Activated naive CD4-positive, alpha-beta T cell treated with anti-CD3 and anti-CD28 coated beads, Interleukin-2, amount 50 U/mL, for 72 hours (primary cell): Measurements from ENCODE around the gene PLEKHO2. TPM values are rescaled to one million over a fixed set of nuclear protein-coding genes. Genes with fewer than 3 reads are reported as not detected.

Experiments
- ATAC-seq, 2 donors: fragments of 150-1000 bp; cut with Tn5 transposase; 2 replicates each; pipeline ENCODE4 v1.10.0; 2021; ENCODE audit warnings: mild to moderate bottlenecking in 2 of 2, moderate library complexity in 2 of 2
- DNase-seq, 2 donors: peaks; one replicate each; pipeline ENCODE4 v3.0.0; 2021 to 2022; ENCODE audit warnings: low spot score in 2 of 2
- H3K27ac Mint-ChIP-seq, 2 donors: one replicate each; pipeline ENCODE4 v1.8.0; 2022; ENCODE audit warnings: mild to moderate bottlenecking in 2 of 2, mixed read lengths in 2 of 2
- H3K36me3 Mint-ChIP-seq, 2 donors: one replicate each; pipeline ENCODE4 v1.8.0; 2022; ENCODE audit warnings: mixed read lengths in 2 of 2
- H3K9me3 Mint-ChIP-seq, 2 donors: one replicate each; pipeline ENCODE4 v1.8.0; 2022; ENCODE audit warnings: mixed read lengths in 2 of 2
- total RNA-seq, 2 donors: library from RNA; stranded (reverse); gene quantifications; one replicate each; pipeline ENCODE4 v1.2.3, GENCODE V29; 2022

The PLEKHO2 gene
- total RNA-seq, 2 donors from 2014 or later, result 13.7 to 16.1 TPM

DNA sequence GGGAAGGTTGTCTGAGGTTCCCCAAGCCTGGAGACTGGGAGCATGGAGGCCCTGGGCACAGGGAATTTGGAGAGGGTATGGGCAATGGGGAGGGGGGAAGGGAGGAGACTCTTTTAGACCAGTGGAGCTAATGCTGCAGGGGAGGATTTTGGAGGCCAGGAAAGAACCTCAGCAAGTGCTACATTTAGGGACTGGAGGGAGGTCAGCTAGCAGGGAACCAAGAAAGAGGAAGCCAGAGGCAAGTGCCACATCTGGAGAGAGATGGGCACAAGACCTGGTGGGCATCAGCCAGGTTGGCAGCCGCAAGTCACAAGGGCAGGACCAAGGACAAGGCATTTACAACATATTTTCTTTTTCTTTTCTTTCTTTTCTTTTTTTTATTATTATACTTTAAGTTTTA, 20.7 kb downstream of the PLEKHO2 start:
- Mint-ChIP-seq H3K36me3 (no peaks in the 10 kb centered on the region), H3K9me3 (no peaks in the 10 kb centered on the region), H3K27ac (peak overlapping the region; percentile 66 to 82)
- DNase-seq (no peak), ATAC-seq (no peak)

DNA sequence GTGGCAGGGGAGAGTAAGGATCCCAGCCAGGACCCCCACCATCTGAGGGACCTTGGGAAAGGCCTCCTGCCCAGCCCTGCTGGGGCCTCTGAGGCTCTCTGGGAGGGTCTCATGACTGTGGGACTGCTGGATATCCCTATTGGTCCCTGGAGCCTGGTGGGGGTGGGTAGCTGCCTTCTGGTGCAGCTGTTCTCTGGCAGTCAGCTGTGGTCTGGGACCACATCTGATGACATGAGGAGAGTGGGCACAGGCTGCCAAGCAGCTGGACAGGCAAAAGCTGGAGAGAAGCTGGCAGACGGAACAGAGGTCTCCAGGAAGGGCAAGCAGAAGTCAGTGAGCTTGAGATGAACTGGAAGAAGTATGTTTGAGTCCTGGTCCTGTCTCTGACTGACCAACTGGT, 22.4 kb downstream of the PLEKHO2 start:
- H3K27ac Mint-ChIP-seq, result peak overlapping the region in 1 of 2 donors; percentile 94
- no peaks in the 10 kb centered on the region for H3K36me3 Mint-ChIP-seq
- no peaks in the 10 kb centered on the region for H3K9me3 Mint-ChIP-seq
- ATAC-seq, result no peak
- DNase-seq, result no peak

DNA sequence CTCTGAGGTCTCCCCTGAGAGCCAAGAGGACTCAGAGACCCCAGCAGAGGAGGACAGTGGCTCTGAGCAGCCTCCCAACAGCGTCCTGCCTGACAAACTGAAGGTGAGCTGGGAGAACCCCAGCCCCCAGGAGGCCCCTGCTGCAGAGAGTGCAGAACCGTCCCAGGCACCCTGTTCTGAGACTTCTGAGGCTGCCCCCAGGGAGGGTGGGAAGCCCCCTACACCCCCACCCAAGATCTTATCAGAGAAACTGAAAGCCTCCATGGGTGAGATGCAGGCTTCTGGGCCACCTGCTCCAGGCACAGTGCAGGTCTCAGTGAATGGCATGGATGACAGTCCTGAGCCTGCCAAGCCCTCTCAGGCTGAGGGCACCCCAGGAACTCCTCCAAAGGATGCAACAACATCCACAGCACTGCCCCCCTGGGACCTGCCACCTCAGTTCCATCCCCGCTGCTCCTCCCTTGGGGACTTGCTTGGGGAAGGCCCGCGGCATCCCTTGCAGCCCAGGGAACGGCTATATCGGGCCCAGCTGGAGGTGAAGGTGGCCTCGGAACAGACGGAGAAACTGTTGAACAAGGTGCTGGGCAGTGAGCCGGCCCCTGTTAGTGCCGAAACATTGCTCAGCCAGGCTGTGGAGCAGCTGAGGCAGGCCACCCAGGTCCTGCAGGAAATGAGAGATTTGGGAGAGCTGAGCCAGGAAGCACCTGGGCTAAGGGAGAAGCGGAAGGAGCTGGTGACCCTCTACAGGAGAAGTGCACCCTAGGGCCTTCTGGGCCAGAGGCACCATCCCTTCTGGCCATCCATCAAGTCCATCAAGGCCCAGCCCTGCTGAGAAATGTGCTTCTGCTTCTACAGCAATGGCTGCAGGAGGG, 23.6 kb downstream of the PLEKHO2 start:
- ATAC-seq, result peak in 1 of 2 donors; percentile 28
- H3K9me3 Mint-ChIP-seq, result no peaks in the 10 kb centered on the region
- no peak for DNase-seq
- H3K27ac Mint-ChIP-seq, result peak overlapping the region in 1 of 2 donors; percentile 44
- no peaks in the 10 kb centered on the region for H3K36me3 Mint-ChIP-seq

DNA sequence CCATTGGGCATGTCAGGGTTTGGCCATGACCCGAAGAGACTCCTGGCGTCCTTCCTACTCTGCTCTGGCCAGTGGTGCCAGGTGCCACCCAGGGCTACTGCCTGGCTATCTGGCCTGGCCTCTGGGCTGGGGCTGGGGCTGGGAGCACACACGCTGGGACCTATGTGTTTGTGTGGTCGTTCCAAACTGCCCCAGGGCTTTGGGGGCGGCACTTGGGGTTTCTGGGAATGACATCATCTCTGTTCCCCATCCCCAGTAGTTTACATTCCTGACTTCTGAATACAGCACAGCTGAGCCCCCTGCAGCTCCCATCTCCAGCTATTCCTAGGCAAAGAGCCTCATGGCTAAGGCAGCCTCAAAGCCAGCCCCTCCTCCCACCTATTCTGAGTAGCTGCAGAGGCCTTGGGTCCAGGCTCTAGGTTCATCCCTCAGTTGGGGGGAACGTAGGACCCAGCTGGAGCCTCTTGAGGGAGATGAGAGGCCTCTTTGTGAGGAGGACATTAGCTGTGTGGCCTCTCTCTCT, 24.3 kb downstream of the PLEKHO2 start:
- ATAC-seq, result no peak
- no peak for DNase-seq
- H3K36me3 Mint-ChIP-seq, result no peaks in the 10 kb centered on the region
- no peaks in the 10 kb centered on the region for H3K9me3 Mint-ChIP-seq
- no peak overlapping the region for H3K27ac Mint-ChIP-seq

DNA sequence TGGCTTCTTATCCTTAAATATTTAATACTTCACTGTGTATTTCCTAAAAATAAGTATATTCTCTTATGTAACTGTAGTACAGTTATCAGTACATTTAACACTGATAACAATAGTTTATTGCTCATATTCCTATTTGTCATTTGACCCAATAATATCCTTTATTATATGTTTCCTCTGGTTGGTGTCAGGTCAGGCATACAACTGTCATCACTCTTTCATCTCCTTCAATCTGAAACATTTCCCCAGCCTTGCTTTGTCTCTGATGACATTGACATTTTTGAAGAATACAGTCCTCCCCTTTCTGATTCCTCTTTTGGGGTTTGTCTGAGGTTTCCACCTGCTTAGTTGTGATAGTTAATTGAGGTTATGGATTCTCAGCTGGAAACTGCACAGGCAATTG, 27.8 kb downstream of the PLEKHO2 start:
- no peak overlapping the region for H3K27ac Mint-ChIP-seq
- H3K36me3 Mint-ChIP-seq, result no peaks in the 10 kb centered on the region
- DNase-seq (no peak), ATAC-seq (no peak)
- no peaks in the 10 kb centered on the region for H3K9me3 Mint-ChIP-seq

- ATAC-seq (no peak), DNase-seq (no peak)
- no peak overlapping the region for H3K27ac Mint-ChIP-seq
- no peaks in the 10 kb centered on the region for H3K36me3 Mint-ChIP-seq
- H3K9me3 Mint-ChIP-seq, result no peaks in the 10 kb centered on the region
Measured at GRCh38 chr15:64870353-64870752, 28.6 kb downstream of the PLEKHO2 start.

GRCh38 chr15:64875641-64876223, 34.0 kb downstream of the PLEKHO2 start:
- Mint-ChIP-seq H3K9me3 (no peaks in the 10 kb centered on the region), H3K36me3 (no peaks in the 10 kb centered on the region), H3K27ac (no peak overlapping the region)
- DNase-seq (no peak), ATAC-seq (no peak)

- H3K9me3 Mint-ChIP-seq, result no peaks in the 10 kb centered on the region
- no peaks in the 10 kb centered on the region for H3K36me3 Mint-ChIP-seq
- DNase-seq, result no peak
- ATAC-seq, result no peak
- no peak overlapping the region for H3K27ac Mint-ChIP-seq
Measured at GRCh38 chr15:64877435-64877834, 35.7 kb downstream of the PLEKHO2 start.

DNA sequence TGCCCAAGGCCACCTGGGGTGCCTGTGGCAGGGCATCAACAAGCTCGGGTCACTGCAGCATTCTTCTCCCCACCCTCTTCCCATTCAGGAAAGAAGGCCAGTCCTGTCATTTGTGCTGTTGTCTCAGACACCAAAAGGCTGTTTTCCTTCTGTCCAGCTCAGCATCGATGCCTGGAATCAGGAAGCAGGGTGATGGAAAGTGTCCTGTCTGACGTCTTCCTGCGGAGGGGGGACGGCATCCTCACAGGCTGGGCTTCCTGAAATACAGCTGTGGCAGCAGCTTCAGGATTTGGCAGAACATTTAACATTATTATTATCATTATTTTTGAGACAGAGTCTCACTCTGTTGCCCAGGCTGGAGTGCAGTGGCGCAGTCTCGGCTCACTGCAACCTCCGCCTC, 37.0 kb downstream of the PLEKHO2 start:
- H3K36me3 Mint-ChIP-seq, result no peaks in the 10 kb centered on the region
- H3K9me3 Mint-ChIP-seq, result no peaks in the 10 kb centered on the region
- DNase-seq (no peak), ATAC-seq (no peak)
- H3K27ac Mint-ChIP-seq, result no peak overlapping the region

DNA sequence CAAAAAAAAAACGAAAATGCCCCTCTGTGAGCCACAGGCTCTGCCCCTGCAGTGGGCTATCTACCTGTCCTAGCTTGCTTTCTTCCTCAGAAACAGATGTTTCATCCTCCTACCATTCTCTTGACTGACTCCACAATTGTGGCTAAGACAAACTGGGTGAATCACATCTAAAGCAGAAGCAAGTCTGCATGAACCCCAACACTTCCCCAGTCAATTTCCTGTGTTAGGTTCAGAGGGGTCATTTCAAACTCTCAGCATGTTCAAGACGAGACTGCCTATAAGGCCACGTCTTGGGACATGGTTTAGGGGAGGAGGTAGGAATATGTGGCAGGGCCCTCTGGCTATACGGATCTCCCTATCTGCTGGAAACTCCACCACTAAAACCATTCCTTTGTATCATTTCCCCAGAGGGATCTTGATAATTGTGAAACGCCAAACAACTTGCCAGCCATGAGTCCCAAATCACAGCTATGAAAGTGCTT, 41.4 kb downstream of the PLEKHO2 start:
- ATAC-seq (peak; percentile 80 to 90), DNase-seq (no peak)
- H3K36me3 Mint-ChIP-seq, result no peaks in the 10 kb centered on the region
- H3K9me3 Mint-ChIP-seq, result no peaks in the 10 kb centered on the region
- H3K27ac Mint-ChIP-seq, result peak overlapping the region; percentile 79 to 92

DNA sequence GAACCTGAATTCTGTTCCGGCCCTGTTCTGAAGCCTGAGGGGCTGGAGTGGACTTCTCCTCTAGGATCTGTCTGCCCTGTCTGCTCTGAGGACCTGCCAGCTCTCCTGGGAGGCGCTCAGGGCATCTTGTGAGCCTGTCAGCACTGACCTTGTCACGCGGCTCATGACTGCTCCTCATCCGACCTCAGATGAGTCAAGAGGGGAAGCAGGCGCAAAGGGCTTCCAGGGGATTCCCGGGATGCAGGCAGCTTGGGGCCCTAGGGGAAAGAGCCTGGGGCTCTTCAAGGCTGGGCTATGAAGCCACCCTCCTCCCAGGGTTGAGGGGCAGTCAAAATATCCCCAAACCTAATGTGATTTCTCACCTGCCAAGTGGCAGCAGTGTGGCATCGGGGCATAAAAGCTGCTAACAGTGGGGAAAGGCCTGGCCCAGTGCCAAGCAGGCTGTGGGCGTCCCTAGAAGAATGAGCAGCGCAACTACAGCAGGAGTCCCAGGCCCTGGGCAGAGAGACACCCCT, 42.3 kb downstream of the PLEKHO2 start:
- no peaks in the 10 kb centered on the region for H3K9me3 Mint-ChIP-seq
- no peaks in the 10 kb centered on the region for H3K36me3 Mint-ChIP-seq
- H3K27ac Mint-ChIP-seq, result peak overlapping the region; percentile 79 to 92
- DNase-seq (peak; percentile 67 to 85), ATAC-seq (peak; percentile 77 to 84)

DNA sequence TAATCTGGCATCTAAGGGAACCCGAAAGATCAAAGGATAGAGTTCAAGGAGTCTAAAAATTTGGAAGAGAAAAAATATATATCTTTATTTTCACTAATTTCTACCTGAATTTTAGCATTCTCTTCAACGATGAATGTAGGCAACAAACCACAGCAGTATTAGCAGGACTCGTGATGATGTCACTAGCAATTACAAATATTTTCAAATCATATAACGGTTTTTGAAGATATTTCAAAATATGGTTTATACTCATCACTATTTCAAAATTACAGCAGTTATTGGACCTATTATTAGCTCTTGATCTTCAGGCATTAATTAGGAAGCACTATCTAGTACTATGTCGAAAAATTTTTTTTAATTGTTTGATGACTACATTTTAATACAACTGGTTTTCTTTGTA, 43.0 kb downstream of the PLEKHO2 start:
- Mint-ChIP-seq H3K27ac (no peak overlapping the region), H3K36me3 (no peaks in the 10 kb centered on the region), H3K9me3 (no peaks in the 10 kb centered on the region)
- ATAC-seq (no peak), DNase-seq (no peak)

DNA sequence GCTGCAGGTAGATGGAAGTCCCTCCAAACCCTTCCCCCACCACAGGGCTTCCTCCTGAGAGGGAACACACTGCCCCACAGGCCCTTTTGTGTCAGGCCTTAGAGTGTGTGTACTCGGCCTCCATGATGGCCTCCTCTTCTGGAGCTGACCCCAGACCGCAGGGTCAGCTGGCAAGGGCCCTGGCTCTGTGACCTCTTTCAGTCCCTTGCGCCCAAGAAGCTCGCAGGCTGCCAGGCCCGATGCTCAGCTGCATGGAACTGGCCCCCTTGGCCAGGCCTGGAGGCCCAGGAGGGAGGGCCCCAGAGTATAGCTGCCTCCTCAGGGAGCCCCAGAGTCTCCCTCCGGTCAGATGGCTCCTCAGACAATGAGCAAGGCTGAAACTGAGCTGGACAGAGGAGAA, 46.6 kb downstream of the PLEKHO2 start:
- no peaks in the 10 kb centered on the region for H3K9me3 Mint-ChIP-seq
- DNase-seq (no peak), ATAC-seq (no peak)
- H3K27ac Mint-ChIP-seq, result no peak overlapping the region
- H3K36me3 Mint-ChIP-seq, result no peaks in the 10 kb centered on the region

GRCh38 chr15:64891561-64891960, 49.8 kb downstream of the PLEKHO2 start:
- peak overlapping the region; percentile 98 to 100 for H3K27ac Mint-ChIP-seq
- ATAC-seq (no peak), DNase-seq (no peak)
- H3K36me3 Mint-ChIP-seq, result peaks cover 0 to 4% of the 10 kb centered on the region in 2 donors
- no peaks in the 10 kb centered on the region for H3K9me3 Mint-ChIP-seq

GRCh38 chr15:64892847-64893403, 51.2 kb downstream of the PLEKHO2 start:
- peak overlapping the region; percentile 98 to 100 for H3K27ac Mint-ChIP-seq
- peaks cover 0 to 4% of the 10 kb centered on the region in 2 donors for H3K36me3 Mint-ChIP-seq
- ATAC-seq (peak in 1 of 2 donors; percentile 31), DNase-seq (peak in 1 of 2 donors; percentile 42)
- H3K9me3 Mint-ChIP-seq, result no peaks in the 10 kb centered on the region

DNA sequence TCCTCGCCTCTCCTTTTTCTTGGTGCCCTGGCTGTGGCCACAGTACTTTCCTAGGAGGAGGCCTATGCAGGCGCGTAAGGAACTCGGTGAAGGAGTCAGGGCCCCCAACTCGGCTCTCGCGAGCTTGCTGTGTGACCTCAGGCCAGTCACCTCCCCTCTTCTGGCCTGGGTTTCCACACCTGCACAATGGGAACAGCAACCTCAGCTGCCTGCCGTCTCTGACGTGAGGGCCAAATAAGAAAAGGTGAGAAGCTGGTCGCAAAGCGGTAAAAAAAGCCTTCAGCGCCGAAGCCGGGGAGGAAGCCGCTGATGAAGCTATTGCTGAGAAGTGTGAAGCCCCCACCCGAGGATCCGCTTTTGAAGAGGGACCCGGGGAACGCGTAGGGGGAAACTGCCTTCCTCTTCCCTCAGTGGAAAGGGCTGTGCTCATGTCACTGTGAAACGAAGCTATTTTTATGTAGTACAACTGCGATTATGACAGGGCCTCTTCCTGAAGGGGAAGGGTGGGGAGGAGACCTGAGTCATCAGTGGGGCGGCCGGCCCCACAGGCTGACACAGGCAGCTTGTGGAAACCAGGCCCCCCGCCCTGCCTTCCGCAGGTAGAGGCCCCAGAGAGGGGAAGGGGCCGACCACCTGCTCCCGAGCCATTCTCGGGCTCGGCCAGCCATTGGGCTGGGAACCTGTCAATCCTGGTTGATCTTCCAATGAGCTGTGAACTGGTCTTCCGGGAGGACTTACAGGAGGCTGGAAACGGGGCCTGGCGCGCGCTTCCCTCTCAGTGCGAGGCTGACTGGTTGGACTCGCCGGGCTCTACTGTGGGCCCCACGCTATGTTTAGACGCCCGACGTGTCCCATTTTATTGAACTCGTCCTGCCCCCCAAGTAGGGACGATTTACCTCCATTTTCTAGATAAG, 52.0 kb downstream of the PLEKHO2 start:
- Mint-ChIP-seq H3K27ac (peak overlapping the region; percentile 98 to 100), H3K9me3 (no peaks in the 10 kb centered on the region), H3K36me3 (peaks cover 0 to 4% of the 10 kb centered on the region in 2 donors)
- peak; percentile 97 to 98 for DNase-seq
- peak; percentile 88 for ATAC-seq
